GM18951 (cell line): Measurements from ENCODE around the gene CPEB1.

Experiments used
- POLR2A ChIP-seq: IDR thresholded peaks from 4 replicates; pipeline ENCODE4 v1.6.1; 2011; ENCODE audit warnings: mild to moderate bottlenecking; ENCODE audit not compliant: insufficient read length, insufficient read depth; ENCODE audit errors: extremely low read depth
- in situ Hi-C: fragments of 300-500 bp; cut with MboI; formaldehyde crosslinking; loops from one replicate; pipeline ENCODE4 v1.12.0; 2022; ENCODE audit warnings: low sequenced_read_pairs, mixed read lengths, inconsistent platforms; ENCODE audit not compliant: unreplicated experiment

The CPEB1 gene

DNA sequence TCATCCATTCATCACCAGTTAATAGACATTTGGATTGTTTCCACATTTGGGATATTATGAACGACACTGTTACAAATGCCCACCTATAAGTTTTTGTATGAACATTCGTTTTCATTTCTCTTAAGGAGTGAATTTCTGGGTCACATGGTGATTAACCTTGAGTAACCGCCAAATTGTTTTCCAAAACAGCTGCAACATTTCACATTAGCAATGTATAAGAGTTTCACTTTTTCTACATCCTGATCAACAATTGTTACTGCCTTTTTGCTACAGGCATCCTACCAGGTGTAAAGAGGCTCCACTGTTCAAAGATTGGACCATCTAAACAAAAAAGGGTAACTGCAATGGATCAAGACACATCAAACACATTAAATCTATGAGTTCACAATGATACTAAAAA is 52.0 kb downstream of the CPEB1 start:
- in situ Hi-C loops, result no loop called here
- TF ChIP-seq POLR2A, result no peak

DNA sequence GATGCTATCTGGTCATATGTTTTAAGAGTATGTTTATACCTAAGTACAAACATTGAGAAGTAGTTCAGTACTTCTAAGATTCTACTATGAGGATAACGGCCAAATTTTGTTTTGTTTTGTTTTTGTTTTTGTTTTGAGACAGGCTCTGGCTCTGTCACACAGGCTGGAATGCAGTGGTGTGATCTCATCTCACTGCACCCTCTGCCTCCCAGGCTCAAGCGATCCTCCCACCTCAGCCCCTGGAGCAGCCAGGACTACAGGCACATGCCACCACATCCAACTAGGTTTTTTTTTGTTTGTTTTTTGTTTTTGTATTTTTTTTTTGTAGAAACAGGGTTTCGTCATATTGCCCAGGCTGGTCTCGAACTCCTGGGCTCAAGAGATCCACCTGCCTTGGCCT is 59.4 kb downstream of the CPEB1 start:
- in situ Hi-C loops, result no loop called here
- TF ChIP-seq POLR2A, result no peak

DNA sequence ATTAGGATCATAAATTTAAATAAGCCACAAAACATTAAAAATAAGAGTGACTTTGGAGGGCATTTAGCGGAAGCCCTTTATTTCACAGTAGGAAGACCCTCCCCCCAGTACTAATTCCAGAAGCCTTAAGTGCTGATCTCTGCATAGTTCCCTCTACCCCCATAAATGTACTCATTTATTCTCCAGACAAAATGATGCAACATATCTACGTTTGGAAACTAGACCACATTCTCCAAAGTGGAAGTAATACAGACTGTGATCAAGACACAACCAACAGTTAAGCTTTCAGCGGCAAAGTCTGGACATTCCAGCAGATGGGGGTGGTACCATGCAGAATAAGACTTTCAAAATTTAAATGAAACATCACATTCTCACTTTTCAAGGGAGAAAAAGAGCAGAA is 62.1 kb downstream of the CPEB1 start:
- in situ Hi-C loops, result no loop called here
- no peak for TF ChIP-seq POLR2A

DNA sequence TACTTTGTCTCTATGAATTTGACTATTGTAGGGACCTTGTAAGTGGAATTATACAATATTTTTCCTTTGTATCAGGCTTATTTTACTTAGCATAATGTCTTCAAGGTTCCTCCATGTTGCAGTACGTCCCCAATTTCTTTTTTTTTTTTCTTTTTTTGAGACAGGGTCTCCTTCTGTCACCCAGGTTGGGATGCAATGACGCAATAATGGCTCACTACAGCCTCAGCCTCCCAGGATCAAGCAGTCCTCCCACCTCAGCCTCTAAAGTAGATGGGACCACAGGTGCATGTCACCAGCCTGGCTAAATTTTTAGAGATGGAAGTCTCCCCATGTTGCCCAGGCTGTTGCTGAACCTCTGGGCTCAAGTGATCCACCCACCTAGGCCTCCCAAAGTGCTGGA is 66.5 kb downstream of the CPEB1 start:
- no peak for TF ChIP-seq POLR2A
- in situ Hi-C loops, result no loop called here

DNA sequence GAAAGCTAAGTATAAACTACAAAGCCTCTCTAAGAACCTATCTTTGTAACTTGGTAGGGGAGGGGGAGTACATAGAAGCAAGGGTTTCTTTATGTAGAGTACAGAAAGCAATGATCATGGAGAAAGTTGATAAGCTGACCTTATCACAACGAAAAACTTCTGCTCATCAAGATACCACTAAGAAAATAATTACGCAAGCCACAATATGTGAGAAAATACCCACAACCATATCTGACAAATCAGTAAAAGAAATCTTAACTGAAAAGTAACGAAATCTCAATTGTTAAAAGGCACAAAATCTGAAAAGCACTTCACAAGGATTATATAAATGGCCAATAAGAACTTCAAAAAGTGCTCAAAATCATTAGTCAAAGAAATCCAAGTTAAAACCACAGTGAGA is 71.8 kb downstream of the CPEB1 start:
- in situ Hi-C loops, result no loop called here
- no peak for TF ChIP-seq POLR2A

DNA sequence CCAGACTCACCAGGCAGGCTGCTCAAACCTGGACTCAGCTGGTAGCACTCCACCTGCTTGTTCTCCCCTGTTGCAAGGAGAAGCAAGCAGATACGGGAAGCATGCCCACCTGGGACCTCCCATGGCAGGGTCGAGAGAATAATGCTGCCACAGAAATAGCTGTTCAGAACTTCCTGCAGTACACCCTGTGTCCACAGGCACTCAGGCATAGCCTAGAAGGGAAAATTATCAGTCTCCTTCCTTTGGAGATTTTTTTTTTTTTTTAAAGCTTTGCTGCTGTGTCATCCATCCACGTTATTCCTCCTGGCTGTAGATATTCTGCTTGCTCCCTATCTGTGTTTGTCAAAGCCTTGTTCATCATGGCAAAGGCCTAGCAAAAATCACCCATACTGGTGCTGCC is 74.2 kb downstream of the CPEB1 start:
- in situ Hi-C loops, result no loop called here
- no peak for TF ChIP-seq POLR2A

DNA sequence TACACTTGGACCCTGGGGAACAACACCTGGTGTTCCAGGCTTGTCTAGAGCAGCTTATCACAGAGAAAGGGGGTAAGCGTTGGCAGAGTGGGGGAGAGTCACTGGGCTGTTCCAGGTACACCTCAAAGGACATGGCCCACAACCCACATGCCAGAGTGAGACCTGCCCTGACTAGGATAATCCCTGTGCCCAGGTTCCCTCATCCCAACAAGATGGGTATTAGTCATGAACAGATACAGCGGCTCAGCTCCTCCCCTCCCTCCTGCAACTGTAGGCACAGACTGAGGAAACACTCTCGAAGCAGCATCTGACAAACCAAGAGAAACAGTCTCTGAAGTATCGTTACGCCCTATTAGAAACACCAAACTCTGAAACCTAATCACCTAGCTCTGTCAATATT is 74.9 kb downstream of the CPEB1 start:
- TF ChIP-seq POLR2A, result no peak
- in situ Hi-C loops, result no loop called here

DNA sequence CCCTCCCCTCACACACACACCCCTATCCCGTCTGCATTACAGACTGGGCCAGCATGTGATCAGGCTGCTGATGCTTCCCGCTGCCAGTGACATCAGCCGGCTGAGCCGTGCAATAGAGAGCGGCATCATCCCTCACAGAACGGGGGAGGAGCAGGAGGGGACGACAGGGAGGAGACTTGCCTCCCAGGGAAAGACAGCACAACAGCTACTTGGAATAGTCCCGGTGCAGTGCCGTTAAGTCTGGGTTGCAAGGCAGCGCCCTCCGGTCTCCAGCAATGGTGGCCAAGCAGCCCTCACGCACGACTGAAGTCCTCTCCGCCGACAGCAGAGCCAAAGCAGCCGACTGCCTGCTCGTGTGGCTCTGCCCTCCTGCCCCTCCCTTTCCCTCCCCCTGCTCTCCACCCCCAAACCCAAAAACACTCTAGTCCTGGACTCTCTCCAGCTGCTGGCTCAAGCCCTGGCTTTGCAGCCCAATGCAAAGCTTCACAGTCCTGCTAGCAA is 75.4 kb downstream of the CPEB1 start:
- in situ Hi-C loops, result no loop called here
- no peak for TF ChIP-seq POLR2A

DNA sequence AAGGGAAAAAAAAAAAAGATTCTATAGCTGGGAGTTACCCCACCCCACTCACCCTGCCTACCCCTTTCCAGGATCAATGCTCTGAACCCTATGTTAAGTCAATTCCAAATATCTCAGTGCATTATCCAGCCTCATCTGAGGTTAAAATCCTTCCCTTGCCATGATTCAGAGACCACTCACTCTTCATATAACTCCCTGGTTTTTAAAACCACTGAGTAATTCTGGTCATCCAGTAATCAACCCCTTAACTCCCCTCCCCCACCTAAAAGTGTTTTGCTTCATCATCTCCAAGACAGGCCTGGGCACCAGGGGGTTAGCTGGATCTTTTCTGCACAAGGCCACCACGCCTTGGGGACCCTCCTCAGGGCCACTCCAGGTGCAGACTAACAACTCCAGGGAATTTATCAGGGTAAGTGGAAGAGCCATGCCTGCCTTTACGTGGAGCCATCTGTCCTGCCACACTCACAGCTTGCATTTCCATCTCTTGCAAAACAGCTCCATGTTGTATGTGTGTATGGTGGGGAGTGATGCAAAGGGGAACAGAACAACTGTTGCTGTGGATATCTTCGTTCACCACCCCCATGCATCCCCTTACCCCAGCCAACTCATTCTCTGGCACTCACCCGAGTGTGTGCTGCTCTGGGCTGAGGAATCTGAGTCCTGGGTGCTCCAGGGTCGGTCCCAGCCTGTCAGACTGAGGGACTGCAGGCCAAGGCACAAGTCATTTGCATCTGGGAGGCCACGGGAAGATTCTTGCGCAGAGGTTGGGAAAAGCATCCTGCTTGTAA is 76.2 kb downstream of the CPEB1 start:
- in situ Hi-C loops, result no loop called here
- TF ChIP-seq POLR2A, result no peak

DNA sequence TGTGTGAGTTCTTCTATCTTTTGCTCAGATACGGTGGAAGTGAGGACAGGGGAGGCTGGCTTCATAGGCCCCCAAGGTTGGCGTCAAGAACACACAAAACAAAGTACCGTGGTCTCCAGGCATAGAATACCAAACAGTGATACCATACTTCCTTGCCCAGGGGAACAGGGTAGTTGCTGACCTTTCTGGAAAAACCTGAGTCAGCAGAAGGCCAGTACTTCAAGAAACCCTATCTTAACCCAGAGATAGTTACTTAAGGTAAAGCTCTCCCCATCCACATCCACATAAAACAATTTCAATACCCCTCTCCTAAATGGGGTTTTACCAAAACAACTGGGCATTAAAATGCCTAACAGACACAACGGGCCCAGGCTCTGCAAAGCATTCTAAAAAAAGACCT is 77.3 kb downstream of the CPEB1 start:
- in situ Hi-C loops, result no loop called here
- no peak for TF ChIP-seq POLR2A

DNA sequence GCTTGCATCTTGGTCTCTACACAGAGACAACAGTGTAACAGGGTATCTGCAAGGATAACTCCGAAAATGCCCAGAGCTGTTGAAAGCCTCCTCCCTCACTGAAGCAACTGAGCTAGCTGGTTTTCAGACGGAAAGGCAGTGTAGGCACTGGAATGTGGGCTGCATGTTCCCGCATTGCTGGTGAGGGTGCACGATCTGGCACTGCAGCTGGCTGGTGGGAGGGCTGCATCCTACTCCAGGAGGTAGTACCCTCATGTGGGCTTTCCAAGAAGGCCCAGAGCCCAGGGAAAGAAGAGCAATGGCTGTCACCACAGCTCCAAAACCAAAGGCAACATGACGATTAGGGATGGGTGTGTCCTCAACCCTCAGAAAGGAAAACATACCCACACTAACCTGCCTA is 78.2 kb downstream of the CPEB1 start:
- no peak for TF ChIP-seq POLR2A
- in situ Hi-C loops, result no loop called here

DNA sequence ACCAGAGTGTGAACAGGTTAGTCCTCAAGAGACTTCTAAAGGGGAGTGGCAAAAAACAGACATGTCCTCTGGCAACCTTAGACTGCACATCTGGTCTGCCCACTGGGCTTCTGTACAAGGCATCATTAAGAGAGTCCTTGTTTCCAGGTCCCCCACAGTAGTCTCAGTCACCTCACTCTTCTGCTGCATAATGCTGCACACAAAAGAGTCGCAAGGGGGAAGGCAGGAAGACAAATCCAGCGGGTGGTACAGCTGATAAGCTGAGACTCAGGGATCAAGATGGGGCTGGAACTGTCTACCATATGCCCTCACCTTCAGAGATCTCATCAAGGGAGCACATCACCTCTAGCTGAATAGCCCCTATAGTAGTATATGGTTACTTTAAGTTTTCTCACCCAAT is 79.5 kb downstream of the CPEB1 start:
- in situ Hi-C loops, result no loop called here
- TF ChIP-seq POLR2A, result no peak

DNA sequence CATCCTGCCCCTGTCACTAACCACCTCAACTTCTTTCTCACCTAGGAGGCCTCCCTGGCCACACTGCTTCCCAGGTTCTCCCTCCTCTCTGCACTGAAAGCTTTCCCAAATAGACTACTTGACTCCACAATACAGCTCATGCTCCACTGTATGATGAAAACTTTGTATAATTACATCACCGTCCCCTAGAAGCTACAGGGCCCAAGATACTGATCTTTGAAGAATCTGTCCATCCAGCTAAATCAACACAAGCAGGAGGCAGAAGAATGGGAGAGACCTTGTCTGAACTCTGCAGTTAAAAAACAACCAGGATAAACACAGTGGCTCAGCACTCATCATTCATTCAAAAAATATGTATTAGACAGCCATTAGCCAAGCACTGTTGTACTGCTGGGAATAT is 80.5 kb downstream of the CPEB1 start:
- no peak for TF ChIP-seq POLR2A
- in situ Hi-C loops, result no loop called here

DNA sequence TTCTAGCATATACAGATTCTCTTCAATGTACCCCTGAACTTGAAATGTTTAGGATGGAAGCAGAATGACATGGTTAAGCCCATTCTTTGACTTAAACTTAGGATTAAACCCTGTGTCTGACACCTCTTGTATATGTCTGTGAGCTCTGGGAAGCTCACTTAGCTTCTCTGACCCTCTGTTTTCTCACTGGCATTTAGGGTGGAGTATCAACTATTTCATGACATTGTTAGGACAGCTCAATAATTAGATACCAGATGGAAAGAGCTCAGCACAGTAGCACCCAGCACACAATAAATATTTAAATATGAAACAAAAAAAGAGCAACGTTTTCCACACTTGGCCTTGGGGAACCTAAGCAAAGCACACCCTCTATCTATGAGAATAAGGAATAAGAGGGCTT is 88.7 kb downstream of the CPEB1 start:
- no peak for TF ChIP-seq POLR2A
- in situ Hi-C loops, result no loop called here
